NCI-H524 treated with DMSO at 0.1 percent for 48 hours (cell line): Measurements from ENCODE around the gene SELL.
"Not testable (repeated sequence)": the region's sequence is repeated elsewhere in the genome, so short reads cannot be mapped to it uniquely, and the experiment has no call there.

Experiments
- DNase-seq: peaks from one replicate; lab custom pipeline; 2025; lab: John Stamatoyannopoulos, UW

SELL gene

GRCh38 chr1:169667227-169667639, 44.2 kb downstream of the SELL start:
- DNase-seq = not testable (repeated sequence)

DNA sequence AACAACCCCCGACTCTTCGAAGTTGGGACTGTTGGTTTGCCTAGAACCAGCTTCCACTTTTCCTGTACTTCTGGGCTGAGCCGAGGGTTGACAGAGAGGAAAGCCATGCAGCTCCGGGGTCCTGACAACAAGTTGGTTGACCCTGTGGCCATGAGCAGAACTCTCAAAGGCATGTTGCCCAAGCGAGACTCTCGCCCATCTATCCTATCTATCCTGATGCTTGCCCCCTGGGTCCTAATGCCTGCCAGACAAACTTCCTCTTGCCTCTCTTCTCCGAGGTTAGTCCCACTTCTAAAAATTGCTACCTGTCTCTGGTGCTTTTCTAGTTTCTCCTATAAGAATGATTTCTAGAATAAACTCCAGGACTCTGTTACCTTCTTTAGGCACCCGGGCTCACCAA, 48.7 kb downstream of the SELL start:
- not testable (repeated sequence) for DNase-seq

DNA sequence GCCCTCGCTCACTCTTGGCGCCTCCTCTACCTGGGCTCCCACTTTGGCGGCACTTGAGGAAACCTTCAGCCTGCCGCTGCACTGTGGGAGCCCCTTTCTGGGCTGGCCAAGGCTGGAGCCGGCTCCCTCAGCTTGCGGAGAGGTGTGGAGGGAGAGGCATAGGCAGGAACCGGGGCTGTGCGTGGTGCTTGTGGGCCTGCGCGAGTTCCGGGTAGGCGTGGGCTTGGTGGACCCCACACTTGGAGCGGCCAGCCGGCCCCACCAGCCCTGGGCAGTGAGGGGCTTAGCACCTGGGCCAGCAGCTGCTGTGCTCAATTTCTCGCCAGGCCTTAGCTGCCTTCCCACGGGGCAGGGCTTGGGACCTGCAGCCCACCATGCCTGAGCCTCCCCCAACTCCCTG, 50.4 kb downstream of the SELL start:
- DNase-seq = not testable (repeated sequence)

- not testable (repeated sequence) for DNase-seq
Measured at GRCh38 chr1:169658777-169659176, 52.6 kb downstream of the SELL start.

DNA sequence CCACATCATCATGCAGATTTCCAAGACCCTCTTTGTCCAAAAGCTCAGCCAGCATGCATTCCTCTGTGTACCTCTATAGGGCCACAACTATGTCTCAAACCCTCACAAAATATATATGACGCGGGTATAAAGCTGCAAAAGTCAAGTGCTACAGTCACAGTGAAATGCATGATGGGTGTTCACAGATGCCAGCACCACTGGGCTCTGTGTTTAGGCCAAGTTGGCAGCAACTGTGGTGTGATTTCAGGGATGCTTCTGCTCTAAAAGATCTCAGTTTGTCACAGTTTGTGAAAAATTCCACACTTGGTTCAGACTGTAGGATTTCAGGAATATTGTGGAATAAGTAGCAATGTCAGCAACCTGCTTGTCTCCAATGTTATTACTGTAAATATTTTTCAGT, 57.5 kb downstream of the SELL start:
- no peak for DNase-seq

GRCh38 chr1:169651035-169651434, 60.4 kb downstream of the SELL start:
- no peak for DNase-seq

- no peak for DNase-seq
Measured at GRCh38 chr1:169650551-169650950, 60.9 kb downstream of the SELL start.

- no peak for DNase-seq
Measured at GRCh38 chr1:169648709-169649108, 62.7 kb downstream of the SELL start.

- DNase-seq = no peak
Measured at GRCh38 chr1:169648187-169648586, 63.2 kb downstream of the SELL start.

DNA sequence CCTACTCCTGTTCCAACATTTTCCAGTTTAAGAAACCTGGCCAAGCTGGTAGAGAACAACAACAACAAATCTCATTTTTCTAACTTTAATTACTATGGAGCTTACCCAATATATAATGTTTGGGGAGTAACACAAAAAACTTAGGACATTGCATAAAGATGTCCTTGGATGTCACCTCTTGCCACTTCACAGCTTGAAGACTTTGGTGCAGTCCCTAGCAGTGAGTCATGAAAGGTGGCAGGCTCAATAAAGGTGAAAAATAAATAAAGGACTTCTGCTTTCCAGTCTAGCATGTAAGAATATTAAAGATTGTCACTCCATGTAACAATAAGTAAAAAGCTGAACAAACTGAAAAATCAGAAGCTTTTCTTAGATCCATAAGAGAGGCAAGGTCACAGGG, 63.9 kb downstream of the SELL start:
- DNase-seq = no peak

DNA sequence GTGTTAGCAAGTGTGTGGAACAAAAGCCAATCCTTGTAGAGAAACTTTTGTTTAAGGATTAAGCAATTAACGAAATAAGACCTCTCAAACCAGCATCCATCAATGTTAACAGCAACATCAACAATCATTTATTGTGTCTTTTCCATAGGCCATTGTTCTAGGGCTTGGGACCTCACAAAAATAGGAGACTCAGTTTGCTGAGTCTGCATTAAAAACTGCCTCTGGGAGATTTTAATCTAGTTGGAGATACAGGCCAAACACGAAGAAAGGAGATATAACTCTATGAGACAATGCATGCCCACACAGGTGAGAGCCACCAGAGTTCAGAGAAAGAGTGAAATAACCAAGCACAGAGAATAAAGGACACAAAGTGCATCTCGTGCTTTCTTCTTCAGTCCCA, 67.1 kb downstream of the SELL start:
- DNase-seq = no peak
